ENCODE measurements around the gene ZBED4. TPM values are rescaled to one million over a fixed set of nuclear protein-coding genes. Genes with fewer than 3 reads are reported as not detected.

ZBED4 gene, protein sequence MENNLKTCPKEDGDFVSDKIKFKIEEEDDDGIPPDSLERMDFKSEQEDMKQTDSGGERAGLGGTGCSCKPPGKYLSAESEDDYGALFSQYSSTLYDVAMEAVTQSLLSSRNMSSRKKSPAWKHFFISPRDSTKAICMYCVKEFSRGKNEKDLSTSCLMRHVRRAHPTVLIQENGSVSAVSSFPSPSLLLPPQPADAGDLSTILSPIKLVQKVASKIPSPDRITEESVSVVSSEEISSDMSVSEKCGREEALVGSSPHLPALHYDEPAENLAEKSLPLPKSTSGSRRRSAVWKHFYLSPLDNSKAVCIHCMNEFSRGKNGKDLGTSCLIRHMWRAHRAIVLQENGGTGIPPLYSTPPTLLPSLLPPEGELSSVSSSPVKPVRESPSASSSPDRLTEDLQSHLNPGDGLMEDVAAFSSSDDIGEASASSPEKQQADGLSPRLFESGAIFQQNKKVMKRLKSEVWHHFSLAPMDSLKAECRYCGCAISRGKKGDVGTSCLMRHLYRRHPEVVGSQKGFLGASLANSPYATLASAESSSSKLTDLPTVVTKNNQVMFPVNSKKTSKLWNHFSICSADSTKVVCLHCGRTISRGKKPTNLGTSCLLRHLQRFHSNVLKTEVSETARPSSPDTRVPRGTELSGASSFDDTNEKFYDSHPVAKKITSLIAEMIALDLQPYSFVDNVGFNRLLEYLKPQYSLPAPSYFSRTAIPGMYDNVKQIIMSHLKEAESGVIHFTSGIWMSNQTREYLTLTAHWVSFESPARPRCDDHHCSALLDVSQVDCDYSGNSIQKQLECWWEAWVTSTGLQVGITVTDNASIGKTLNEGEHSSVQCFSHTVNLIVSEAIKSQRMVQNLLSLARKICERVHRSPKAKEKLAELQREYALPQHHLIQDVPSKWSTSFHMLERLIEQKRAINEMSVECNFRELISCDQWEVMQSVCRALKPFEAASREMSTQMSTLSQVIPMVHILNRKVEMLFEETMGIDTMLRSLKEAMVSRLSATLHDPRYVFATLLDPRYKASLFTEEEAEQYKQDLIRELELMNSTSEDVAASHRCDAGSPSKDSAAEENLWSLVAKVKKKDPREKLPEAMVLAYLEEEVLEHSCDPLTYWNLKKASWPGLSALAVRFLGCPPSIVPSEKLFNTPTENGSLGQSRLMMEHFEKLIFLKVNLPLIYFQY
- 9.1 TPM for total RNA-seq

GRCh38 chr22:49852898-49853894 lies at the start of gene ZBED4:
ZBED4 (plus strand) TSS chr22:49853844; CDS start chr22:49883663, 29,819 bp downstream.
- DNase-seq (ENCODE audit: extremely low spot score in 2 of 2), result peak in 1 of 2 donors; percentile 92
- H3K36me3 ChIP-seq, result no peaks in the 10 kb centered on the region
- H3K4me3 ChIP-seq, result peak within 1 kb of the TSS; percentile 75 to 92
- H3K27ac ChIP-seq, result peak within 1 kb of the TSS; percentile 88
- peaks cover 9% of the 10 kb centered on the region for H3K27me3 ChIP-seq
- intact Hi-C loops (cut with DNase I), result loop anchor here (5.0 kb wide), 1 partner anchor 64 kb away; the partner anchor contains the start of genes ALG12 and CRELD2
- H3K4me1 ChIP-seq, result peaks cover 32% of the 10 kb centered on the region
- TF ChIP-seq, protein P1, sequence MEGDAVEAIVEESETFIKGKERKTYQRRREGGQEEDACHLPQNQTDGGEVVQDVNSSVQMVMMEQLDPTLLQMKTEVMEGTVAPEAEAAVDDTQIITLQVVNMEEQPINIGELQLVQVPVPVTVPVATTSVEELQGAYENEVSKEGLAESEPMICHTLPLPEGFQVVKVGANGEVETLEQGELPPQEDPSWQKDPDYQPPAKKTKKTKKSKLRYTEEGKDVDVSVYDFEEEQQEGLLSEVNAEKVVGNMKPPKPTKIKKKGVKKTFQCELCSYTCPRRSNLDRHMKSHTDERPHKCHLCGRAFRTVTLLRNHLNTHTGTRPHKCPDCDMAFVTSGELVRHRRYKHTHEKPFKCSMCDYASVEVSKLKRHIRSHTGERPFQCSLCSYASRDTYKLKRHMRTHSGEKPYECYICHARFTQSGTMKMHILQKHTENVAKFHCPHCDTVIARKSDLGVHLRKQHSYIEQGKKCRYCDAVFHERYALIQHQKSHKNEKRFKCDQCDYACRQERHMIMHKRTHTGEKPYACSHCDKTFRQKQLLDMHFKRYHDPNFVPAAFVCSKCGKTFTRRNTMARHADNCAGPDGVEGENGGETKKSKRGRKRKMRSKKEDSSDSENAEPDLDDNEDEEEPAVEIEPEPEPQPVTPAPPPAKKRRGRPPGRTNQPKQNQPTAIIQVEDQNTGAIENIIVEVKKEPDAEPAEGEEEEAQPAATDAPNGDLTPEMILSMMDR (IDR thresholded peaks at IDR 0.05), result no peak
- TF ChIP-seq POLR2AphosphoS5 (IDR thresholded peaks at IDR 0.05; ENCODE audit: insufficient read depth in 1 of 2, low read depth in 1 of 2), result peak; percentile 32 to 87
- TF ChIP-seq POLR2A (IDR thresholded peaks at IDR 0.05), result peak in 1 of 2 donors; percentile 85
- H3K9me3 ChIP-seq, result no peaks in the 10 kb centered on the region

- no peak overlapping the region for H3K27ac ChIP-seq
- H3K4me3 ChIP-seq, result no peak overlapping the region
- H3K27me3 ChIP-seq, result no peaks in the 10 kb centered on the region
- peaks cover 0 to 15% of the 10 kb centered on the region in 2 donors for H3K36me3 ChIP-seq
- DNase-seq (ENCODE audit: extremely low spot score in 2 of 2), result no peak
- intact Hi-C loops (cut with DNase I), result no loop called here
- TF ChIP-seq POLR2A (IDR thresholded peaks at IDR 0.05), result no peak
- TF ChIP-seq POLR2AphosphoS5 (IDR thresholded peaks at IDR 0.05; ENCODE audit: insufficient read depth in 1 of 2, low read depth in 1 of 2), result no peak
- no peaks in the 10 kb centered on the region for H3K9me3 ChIP-seq
- peaks cover 59% of the 10 kb centered on the region for H3K4me1 ChIP-seq
These were observed 46.5 kb upstream of the ZBED4 start for GRCh38 chr22:49807129-49807528.

- Histone ChIP-seq H3K27me3 (no peaks in the 10 kb centered on the region), H3K4me3 (no peak overlapping the region), H3K9me3 (no peaks in the 10 kb centered on the region), H3K27ac (no peak overlapping the region), H3K4me1 (peaks cover 68% of the 10 kb centered on the region), H3K36me3 (peaks cover 0 to 10% of the 10 kb centered on the region in 2 donors)
- intact Hi-C loops (cut with DNase I), result no loop called here
- no peak for TF ChIP-seq POLR2A (IDR thresholded peaks at IDR 0.05)
- no peak for DNase-seq (ENCODE audit: extremely low spot score in 2 of 2)
These were observed 45.6 kb upstream of the ZBED4 start for GRCh38 chr22:49807780-49808708.

DNA sequence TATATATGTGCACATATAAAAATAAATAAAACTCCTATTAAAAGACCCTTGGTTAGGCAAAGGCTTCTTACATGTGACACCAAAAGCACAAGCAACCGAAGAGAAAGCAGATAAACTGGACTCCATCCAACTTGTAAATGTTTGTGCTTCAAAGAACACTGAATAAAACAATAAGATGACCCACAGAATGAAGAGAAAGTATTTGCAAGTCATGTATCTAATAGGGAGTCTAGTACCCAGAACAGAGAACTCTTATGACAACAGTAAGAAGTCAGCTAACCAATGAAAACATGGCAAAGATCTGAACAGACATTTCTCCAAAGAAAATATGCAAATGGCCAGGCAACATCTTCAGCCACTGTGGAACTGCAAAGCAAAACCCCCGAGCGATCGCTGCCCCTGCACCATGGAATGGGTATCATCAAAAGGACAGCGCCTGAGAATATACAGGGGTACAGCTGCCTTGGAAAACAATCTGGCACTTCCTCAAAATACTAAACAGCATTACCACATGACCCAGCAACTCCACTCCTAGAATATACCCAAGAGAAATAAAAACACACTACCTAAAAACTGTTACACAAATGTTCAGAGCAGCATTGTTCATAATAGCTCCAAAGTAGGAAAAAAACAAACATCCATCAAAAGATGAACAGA lies 43.2 kb upstream of the ZBED4 start:
- H3K27ac ChIP-seq, result no peak overlapping the region

More for the DNA sequence above, 43.2 kb upstream of the ZBED4 start:
- Histone ChIP-seq H3K36me3 (peaks cover 0 to 7% of the 10 kb centered on the region in 2 donors), H3K9me3 (no peaks in the 10 kb centered on the region), H3K27me3 (no peaks in the 10 kb centered on the region), H3K4me3 (no peak overlapping the region), H3K4me1 (peaks cover 70% of the 10 kb centered on the region)
- DNase-seq (ENCODE audit: extremely low spot score in 2 of 2), result no peak
- TF ChIP-seq, protein P1 (IDR thresholded peaks at IDR 0.05), result no peak
- TF ChIP-seq POLR2A (IDR thresholded peaks at IDR 0.05), result no peak
- no peak for TF ChIP-seq POLR2AphosphoS5 (IDR thresholded peaks at IDR 0.05; ENCODE audit: insufficient read depth in 1 of 2, low read depth in 1 of 2)
- intact Hi-C loops (cut with DNase I), result no loop called here
